HPDE6-E6E7 (cell line): ENCODE data around the gene PRDM16.
"Not testable (repeated sequence)": the region's sequence is repeated elsewhere in the genome, so short reads cannot be mapped to it uniquely, and the experiment has no call there.

ENCODE experiments used
- DNase-seq: peaks from one replicate; pipeline ENCODE4 v3.0.0; 2011; ENCODE audit warnings: missing footprints; ENCODE audit errors: extremely low spot score

PRDM16 gene

DNA sequence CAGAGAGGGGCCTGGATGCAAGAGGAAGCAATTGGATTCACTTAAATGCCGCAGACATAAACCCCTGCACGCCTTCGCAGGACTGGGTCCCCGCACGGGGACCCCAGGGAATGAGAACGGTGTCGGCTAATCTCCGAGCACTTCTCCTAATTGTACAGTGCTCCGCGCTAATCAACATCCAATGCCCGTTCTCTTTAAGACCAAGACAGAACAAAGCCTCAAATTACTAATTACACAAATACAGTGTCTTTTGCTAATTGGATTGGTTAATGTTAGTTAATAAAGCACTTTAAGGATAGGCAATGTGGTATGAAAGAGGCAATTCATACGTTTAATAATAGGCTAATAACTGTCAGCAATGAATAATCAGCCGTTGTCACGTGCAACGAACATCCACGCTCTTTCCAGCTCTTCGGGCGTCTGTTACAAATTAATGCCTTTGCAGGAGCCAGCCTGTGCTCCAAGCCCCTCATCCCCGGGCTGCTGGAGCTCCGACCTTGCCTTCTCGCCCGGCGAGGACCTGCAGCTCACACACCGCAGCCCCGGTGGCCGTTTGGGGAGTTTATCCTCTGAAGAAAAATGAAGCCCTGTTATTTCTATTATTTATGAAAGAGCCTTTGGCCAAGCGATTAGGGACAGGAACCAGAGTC, 157.8 kb downstream of the PRDM16 start:
- no peak for DNase-seq

DNA sequence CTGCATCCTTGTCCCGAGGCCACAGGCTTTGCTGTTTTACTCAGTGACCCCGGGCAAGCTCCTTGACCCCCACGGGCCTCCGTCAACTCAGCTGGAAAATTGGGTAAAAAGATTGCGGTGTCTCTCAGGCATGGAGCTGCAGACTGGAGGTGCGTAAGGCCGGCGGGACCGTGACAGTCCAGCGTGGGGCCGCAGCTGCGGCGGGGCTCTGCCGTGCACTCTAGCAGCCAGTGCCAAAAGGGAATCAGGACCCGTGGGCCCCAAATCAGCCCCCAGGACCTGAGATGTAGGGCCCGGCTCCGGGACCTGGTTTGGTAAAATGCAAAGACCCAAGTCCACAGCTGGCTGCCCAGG, 158.3 kb downstream of the PRDM16 start:
- no peak for DNase-seq

DNA sequence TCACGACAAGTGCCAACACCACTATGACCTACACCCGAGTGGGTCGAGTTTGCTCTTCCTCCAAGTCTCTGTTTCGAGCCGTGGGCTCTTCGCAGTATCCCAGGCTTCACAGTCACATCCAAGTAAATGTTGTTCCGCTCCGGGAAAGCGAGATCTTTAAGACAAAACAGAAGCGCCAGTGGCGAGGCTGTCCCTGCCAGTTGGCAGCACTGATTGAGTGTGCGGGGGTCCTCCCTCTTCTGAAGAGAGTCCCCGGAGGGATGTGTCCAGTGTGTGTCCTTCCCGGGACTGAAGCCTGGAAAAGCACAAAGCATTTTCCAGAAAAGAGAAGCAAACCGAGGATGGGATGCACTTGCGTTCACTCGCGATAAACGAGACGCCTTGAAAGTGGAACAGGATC, 158.9 kb downstream of the PRDM16 start:
- DNase-seq: no peak

DNA sequence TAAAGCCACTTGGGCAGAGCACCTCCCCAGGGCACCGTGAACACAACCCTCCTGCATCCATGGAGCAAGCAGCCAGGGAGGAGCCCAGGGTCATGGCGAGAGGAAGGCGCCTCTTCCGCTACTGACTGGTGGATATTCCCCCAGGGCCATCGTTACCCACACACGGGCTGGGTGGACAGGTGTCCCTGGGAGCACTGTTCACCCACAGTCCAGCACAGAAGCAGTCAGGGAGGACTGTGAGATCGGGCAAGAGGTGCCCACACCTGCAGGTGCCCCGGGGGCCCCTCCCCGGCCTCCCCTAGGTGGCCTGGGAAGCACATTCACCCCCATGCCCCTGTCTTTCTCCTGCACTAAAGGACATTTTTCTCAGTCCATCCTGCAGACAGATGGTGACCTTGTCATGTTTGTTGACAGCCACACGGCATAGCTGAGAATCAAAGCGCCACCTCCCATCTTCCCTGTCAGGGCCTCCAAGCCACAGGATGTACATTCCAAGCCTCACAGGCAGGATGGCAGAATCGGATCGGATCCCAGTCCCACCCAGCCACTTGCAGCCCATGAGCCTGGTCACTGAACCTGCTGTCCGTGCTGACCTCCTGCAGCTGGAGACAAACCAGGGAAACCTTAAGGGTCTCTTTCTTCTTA, 160.2 kb downstream of the PRDM16 start:
- DNase-seq: no peak

DNA sequence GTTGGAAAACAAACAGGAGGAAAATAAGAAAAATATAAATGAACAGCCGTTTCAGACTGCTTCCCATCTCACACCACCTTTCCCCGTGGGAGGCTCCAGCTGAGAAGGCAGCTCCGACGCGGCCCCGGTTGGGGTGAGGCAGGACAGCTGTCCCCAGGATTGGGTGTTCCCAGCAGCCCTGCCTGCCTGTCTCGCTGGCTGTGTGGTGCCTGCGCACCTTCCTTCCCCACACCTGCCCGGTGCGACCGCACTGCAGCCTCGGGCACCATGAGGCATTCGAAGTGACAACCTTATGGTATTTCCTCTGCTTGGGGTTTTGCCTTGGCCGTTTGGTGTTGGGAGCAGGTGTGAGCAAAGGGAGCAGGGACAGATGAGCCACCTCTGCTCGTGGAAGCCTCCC, 161.6 kb downstream of the PRDM16 start:
- DNase-seq: no peak

DNA sequence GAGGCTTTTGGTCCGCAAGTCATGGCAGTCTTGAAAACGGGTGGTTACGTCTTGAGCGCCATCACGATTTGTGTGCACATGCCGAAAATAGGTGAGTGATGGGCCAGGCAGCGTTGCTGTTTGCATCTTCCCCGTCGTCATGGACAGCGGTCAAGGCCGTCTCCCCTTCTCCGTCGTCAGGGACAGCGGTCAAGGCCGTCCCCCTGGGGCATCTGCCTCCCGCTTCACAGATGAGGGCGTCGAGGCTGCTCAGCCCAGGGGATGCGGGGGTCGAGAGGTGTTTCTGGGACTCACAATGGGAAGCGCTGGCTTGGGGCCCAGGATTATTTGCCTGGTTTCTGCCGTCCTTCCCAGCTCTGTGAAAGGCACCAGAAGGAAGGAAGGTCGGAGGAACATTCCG, 162.2 kb downstream of the PRDM16 start:
- no peak for DNase-seq

DNA sequence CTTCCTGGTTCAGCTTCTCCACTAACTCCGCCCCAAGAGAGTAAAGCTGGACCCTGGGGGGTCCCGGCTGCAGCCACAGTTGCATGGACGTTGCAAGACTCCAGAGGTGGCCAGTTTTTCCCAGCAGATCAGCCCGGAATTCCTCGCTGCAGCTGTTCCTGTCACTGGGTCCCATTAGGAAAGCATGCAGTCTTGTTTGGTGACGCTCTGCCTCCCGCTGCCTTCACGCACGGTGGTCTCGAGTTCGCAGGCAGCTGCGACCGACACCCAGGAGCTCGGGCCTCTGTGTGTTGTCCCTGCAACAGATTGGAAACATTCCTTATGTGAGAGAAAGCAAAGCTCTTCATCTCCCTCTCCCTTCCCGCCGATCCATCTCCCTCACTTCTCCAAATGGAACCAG, 162.8 kb downstream of the PRDM16 start:
- no peak for DNase-seq

DNA sequence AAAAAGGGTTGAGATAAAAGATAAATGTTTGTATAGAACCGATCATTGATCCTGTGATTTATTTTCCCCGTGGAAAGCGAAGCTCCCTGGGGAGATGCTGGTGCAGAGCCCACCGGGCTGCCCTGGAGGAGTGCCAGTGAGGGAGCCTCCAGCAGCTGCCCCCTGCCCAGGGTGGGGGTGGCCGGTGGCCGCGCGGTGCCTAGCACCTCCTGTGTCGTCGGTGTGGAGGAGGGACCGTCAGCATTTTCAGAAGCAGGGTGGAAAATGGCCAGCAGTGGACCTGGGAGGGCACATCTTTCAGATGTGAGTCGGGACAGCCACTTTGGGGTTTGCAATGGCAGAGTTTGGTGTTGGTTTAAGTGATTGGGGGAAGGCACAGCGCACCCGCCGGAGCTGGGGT, 164.0 kb downstream of the PRDM16 start:
- DNase-seq: no peak

DNA sequence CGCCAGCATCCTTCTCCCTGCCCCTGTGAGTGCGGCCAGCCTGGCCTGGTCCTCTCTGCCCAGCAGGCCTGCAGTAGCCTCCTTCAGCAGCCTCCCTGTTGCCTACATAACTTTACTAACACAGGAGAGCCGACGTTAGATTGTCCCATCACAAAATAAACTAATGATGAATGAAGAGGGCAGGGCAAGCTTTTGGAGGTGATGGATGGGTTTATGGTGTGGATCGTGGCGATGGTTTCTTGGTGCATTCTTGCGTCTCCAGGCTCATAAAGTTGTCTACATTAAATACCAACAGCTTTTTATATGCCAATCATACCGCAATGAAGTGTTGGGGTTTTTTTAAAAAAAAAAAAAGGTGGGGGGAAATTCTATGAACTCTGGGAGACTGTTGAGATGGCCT, 164.5 kb downstream of the PRDM16 start:
- DNase-seq: no peak

DNA sequence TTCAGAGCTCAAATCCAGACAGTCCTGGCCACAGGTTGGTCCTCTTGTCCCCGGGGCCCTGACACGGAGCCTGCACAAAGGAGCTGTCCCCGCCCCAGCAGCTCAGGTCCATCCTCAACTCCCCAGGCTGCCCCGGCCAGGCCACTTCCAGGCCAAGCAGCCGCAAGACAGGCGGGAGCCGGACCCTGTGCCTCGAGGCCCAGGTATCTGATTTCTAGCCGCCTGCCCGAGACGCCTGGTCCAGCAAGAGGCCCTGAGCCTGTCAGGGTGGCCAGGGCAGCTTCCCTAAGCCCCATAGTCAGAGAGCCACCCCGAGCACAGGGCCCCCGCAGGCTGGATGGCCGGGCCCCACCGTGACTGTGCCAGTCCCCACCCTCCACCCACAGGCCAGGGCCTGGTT, 165.3 kb downstream of the PRDM16 start:
- no peak for DNase-seq

DNA sequence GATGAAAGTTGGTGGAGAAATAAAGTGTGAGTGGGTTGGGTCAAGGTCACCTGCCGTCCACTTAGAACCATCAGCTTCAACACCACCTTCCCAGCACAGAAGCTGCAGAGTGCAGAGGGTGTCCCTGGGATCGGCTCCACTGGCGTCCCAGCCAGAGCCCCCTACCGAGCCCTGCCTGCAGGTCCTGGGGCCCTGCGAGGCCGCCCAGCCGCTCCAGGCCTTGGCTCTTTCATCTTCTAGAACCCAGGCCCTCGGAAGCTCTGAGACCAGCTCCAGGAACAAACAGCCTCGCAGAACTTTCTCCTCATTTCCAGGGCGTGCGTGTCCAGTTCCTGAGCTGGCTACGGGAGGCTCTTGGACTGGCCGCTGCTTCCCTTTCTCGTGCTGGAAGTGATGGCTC, 166.0 kb downstream of the PRDM16 start:
- no peak for DNase-seq

DNA sequence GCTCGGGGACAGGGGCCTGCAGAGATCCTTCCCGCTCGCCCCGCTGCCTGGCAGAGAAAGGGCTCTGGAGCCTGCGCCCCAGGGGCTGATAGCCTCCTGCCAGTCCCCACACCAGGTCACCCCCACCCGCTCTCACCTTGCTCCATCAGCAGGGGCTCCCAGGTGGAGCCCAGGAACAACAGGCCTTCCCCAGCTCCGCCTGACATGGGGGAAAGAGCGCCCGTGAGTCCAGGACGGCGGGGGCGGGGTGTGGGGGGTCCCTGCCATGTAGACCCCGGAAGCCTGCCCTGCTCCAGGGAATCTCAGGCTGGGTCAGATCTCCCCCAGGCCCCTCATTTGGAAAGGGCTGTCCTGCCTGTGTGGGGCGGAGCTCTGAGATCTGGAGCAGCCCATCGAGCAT, 166.5 kb downstream of the PRDM16 start:
- DNase-seq: no peak

DNA sequence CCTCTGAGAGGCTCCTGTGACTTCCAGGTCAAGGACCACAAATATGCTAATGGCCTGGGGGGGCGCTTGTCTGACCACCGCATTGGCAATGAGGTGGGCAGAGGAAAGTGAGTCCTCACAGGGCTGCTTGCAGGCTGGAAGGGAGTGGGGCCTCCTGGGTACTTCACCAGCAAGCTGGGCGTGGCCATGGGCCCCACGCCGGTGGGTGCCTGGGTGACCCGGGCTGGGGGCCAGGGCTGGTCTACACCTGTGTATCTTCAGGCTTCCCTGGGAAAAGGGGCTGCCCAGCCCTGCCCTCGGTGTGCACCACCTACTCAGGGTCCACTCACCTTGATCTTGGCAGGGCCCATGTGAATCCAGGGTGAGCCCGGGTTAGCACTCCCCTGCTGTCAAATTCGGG, 167.4 kb downstream of the PRDM16 start:
- no peak for DNase-seq

DNA sequence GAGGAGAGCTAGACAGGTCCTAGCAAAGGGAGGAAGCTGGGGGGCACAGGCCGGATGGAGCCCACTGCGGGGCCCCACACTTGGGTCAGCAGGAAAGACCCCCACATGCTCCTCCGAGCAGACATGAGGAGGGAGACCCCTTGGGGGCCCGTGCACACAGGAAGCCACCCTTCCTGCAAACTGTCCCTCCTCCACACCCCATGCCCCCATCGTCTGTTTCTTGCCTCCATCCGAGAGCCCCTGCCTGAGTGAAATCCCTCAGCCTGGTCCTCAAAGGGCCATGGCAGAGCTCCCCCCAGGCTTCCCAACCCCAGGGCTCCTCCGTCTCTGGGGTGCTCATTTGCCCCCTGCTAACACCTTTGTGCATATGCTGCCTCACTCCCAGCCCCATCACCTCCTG, 168.0 kb downstream of the PRDM16 start:
- no peak for DNase-seq

DNA sequence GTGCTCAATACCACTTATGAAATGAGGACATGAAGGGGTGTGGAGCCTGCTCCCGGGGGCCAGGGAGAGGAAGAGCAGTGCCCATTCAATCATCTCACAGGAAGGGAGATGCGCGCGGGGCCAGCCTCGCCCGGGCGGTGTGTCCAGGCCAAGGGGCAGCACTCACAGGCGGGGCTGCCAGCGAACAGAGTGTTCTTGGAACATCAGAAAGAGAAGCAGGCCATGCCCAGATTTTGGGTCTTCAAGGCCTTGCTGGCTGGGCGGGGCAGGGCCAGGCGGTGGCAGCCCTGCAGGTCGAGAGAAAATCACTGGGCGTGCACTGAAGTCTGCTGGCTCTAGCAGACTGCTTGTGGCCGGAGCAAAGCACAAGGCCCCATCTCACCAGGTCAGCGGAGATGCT, 168.6 kb downstream of the PRDM16 start:
- DNase-seq: no peak

DNA sequence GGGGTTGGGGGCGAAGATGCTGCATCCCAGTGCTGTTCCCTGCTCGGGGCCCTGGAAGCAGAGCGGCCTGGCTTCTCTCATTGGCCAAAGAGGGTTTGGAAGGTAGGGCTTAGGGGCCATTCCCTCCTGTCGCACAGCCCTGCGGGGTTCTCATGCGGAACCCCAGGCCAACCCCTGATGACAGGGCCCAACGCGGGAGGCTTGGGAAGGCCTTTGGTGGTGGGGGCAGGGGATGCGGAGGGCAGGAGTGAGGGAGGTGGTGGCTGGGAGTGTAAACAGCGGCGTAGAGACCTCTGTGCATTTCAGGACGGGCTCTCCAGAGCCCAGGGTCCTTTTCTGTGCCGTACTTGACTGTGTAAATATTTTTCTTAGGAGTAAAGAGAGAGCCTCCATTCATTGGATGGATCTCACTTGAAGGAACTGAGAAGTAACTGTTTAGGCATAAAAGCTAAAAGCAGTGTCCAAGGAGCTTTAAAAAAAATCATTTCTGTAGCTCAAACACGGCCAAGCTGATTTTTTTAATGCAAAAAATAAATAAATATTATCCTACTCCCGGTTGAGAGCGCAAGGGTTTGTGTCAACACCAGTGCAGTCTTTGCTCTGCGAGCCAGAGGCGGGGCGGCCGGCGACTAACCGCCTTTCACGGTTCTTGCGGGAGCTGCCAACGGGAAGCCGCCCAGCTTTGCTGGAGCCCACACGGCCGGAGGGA, 169.1 kb downstream of the PRDM16 start:
- DNase-seq: no peak

DNA sequence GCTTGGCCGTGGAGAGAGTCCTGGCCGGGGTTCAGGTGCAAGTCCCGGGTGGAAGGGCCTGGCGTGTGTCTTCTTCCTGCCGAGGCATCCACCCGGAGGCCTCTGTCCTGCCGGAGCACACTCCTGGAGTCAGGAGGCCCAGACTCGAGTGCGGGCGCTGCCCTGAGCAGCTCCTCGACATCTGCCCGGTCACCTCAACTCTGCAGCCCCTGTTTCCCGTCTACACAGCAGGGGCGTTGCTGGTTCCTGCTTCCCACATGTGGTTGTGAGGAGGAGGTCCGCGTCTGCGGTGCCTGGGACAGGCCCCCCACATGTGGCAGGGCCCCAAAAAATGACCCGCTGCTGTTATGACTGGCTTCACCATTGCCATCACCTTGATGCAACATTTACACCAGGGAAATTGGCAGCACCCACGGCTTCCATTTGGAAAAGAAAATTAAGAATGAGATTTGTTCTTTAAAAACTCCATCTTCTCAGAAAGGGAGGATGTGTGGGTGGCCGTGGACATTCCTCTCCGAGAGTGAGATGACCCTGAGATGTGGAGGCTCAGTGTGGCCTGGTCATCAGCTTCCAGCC, 169.8 kb downstream of the PRDM16 start:
- no peak for DNase-seq

DNA sequence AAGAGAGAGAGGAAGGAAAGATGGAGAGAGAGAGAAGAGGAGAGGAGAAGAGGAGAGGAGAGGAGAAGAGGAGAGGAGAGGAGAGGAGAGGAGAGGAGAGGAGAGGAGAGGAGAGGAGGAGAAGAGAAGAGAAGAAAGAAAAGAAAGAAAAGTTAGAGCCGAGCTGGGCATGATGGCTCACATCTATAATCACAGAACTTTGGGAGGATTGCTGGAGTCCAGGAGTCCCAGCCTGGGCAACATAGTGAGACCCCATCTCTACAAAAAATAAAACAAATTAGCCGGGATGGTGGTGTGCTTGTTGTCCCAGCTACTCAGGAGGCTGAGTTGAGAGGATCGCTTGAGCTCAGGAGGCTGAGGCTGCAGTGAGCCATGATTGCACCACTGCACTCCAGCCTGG, 171.0 kb downstream of the PRDM16 start:
- DNase-seq: not testable (repeated sequence)

DNA sequence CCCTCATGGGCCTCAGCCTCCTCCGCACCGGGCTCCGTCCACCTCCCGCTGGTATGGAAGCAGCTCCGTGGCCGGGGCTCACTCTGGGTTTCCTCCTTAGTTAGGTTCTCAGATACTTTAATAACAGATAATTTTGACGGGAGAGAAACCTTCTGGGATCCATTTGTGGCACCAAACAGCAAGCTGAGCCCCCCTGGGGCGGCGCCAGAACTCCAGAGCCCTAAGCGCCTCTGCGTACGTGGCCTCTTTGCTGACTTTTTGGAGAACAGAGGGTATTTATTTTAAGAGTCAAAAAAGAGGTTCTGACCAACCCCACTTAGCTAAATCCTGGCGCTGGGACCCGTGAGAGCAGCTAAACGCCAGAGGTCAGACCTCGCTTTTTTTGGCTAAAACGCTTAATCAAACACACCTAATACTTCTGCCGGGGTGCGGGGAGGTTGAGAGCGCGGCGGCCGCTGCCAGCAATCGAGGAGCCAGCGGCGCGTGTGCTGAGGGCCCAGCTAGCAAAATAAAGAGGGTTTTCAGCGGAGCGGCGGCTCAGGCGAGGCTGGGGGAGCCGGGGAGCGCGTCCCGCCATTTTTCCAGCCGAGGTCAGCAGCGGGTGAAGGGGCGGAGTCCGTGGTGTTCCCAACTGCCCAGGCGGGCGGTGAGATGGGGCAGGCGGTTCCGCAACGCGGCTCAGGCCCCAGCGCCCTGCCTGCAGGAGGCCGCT, 171.7 kb downstream of the PRDM16 start:
- no peak for DNase-seq

DNA sequence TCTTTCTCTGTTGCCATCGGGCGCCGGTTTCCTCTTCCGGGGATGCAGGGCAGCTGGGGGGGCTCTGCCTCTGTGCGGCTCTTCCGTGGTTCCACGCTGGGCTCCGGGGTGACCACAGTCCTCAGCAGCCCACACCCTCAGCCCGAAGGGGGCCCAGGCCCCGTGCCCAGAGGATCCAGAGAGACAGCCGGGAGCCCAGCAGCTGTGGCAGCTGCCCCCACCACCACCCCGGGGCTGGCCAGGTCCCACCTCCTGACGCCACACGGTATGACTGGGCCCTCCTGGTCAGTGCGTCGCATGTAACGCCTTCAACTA, 172.2 kb downstream of the PRDM16 start:
- DNase-seq: no peak

DNA sequence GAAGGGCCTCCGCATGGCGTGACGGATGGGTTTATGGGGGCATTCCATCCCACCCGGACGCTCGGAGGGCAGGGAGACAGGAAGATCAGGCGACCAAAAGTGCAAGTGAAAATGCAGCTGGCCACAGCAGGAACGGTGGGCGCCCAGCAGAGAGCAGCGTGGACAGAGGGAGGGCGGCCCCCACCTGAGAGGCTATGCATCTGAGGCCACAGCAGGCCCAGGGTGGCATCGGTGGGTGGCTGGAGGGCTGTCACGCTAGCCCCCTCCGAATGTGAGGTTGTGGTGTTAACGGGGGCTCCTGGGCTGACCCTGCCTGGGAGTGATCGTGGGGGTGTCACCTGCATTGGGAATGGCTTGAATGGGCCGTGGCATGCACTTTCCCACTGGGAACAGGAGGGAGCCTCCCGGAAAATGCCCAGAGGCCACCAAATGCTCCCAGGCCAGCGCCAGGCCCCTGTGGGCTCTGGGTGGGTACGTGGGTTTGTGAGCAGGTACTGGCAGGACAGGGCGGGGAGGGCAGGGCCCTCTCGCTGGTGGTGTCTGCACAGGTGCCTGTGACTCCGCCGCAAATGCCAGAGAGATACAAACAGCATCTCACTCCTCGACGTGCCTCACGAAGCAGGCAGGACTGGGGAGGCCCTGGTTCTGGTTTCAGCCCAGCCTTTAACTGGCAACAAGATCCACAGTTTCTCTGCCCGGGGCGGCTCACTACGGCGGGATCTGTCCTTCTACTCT, 172.8 kb downstream of the PRDM16 start:
- DNase-seq: no peak
